GM08714 (cell line): ENCODE data around the gene MOB3B.

Experiments
- H3K4me3 ChIP-seq: fragments of 200-500 bp; sonication (Bioruptor generic); 2 replicates; pipeline ENCODE4 v1.5.1; 2014; ENCODE audit warnings: mild to moderate bottlenecking, low read length, inconsistent platforms
- ZNF274 ChIP-seq: IDR thresholded peaks from 2 replicates; pipeline ENCODE4 v1.6.1; 2012; ENCODE audit warnings: mild to moderate bottlenecking, low read depth, low read length

The MOB3B gene

DNA sequence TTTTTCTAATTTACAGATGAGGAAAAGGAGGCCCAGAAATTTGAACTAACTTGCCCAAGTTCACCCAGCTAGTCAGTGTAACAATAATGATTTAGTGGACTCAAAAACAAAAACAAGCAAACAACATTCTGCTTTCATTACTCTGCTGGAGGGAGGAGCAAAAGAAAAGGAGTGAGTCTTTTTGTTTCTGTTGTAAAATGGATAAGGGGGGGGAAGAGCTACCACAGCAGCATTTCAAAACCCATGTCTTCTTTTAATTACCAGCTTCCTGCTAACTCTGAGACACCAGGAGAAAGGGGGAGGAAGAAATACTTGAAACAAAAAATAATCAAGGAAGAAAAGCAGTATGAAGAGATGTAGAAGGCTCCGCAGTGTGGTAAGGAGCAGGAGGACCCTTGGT is 193.5 kb downstream of the MOB3B start:
- no peak overlapping the region for H3K4me3 ChIP-seq
- TF ChIP-seq ZNF274, result no peak

DNA sequence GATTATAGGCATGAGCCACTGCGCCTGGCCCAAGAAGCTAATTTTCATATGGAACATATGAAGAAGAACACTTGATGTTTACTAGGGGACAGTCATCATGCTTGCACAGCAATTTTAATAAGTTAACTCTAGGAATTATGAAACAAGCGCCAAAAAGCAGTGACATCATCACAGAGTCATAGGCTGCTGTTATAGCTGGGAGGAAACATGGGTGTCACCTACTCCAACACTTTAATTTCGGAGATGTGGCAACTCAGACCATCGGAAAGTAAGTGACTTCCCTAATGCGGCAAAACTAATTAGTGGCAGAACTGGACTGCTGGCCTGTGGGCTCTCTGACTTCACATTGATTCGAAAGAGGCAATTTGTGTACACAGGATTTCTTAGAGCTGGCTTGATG is 194.5 kb downstream of the MOB3B start:
- H3K4me3 ChIP-seq, result no peak overlapping the region
- TF ChIP-seq ZNF274, result no peak

DNA sequence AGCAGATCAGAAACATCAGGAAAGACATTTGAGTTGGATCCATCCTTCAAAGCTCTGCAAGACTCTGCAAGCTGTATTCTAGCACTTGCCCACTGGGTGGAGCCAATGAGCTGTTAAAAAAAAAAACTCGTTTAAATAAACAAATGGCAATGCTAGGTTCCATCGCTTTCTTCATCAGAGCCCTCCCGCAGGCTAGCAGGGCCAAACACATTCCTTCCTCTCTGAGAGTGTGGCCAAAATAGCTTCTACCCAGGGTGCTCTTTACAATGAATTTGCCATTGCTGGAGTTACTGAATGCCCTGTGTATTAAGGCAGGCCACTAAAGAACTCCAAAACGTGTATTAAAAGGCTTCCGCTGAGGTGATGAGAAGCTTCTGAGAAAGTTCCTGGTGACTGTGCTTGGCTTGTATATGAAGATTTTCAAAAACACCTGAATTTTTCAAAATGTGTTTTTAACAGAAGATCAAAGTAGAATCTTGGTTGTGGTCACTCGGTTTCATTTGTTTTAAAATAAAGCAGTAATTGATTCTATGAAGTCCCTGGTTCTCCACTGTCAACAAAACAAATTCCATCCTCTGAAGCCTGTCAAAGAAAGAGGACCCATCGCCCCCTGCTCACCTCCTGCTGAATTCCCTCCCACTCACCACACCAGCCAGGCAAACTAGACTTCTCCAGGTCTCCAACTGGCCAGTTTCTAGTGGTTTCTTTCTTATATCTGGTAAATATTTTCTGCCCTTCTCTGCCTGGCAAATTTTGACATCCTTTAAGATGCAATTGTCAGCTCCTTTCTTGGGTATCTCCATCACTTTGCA is 196.2 kb downstream of the MOB3B start:
- no peak for TF ChIP-seq ZNF274
- H3K4me3 ChIP-seq, result no peak overlapping the region

DNA sequence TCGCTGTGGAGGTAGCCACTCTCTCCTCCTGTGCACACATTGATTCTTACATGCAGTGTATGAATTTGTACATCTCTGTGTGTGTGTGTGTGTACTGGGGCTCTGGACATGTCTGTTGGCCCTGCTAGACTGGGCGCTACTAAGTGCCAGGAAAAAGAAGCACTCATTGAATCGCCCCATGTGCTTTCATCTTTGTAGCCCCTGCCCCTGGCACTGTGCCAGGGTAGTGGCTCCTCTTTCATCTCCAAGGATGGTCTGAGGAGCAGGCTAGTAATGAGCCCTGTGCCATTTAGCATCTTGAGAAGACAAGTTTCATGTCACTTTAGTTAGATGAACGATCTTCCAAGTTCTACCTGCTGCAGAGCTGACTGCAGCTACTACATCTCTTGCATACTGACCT is 198.2 kb downstream of the MOB3B start:
- H3K4me3 ChIP-seq, result no peak overlapping the region
- no peak for TF ChIP-seq ZNF274

DNA sequence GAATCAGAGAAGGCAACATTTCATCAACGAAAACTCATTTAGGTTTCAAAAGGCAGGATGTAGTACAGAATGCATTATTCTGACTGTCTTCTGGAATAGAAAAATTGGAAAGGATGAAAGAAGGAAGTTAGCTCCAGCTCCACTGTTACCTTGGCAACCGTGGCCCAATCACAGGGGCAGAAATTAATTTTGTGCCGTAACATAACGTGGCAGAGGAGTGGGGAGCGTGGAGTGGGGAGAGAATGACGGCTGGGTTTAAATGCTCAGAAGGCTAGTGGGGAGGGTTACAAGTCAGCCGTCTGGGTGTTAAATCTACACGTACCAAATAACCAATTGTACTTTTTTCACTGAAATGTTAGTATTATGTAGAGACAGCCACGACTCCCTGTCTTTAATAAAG is 200.3 kb downstream of the MOB3B start:
- no peak for TF ChIP-seq ZNF274
- H3K4me3 ChIP-seq, result no peak overlapping the region

DNA sequence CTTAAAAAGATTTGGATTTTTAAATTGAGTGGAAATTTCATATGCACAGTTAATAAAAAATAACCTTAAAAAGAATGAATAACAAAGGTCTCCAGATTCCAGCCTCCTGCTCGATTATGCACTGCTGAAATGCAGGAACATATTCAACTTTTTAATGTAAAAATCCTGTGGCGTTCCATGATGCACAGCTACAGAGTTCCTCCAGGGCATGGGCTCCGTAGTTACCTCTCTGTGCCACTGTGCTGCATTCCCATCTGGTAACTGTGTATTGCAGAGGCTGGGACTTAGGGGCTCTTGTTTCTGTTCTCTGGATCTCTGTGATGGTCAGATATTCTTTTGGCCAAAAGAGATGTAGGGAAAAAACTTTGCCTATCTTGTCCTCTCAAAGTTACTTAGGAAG is 201.1 kb downstream of the MOB3B start:
- no peak overlapping the region for H3K4me3 ChIP-seq
- TF ChIP-seq ZNF274, result no peak

DNA sequence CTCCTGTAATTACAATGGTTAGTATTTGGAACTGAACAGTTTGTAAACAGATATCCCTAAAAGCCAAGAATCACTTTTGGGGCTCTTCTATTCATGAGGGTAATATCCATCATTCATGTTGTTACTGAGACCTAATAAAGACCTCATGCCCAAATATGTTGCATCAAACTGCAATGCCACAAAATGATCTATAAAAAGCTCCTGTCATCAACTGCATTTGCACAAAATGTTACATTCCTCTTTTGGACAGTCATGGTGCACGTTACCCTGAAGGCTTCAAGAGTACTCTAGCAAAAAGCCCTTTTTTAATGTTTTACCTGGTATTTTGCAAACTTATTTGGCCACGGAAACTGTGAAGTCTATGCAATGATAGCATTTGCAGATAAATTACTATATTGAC is 218.4 kb downstream of the MOB3B start:
- TF ChIP-seq ZNF274, result no peak
- H3K4me3 ChIP-seq, result no peak overlapping the region

DNA sequence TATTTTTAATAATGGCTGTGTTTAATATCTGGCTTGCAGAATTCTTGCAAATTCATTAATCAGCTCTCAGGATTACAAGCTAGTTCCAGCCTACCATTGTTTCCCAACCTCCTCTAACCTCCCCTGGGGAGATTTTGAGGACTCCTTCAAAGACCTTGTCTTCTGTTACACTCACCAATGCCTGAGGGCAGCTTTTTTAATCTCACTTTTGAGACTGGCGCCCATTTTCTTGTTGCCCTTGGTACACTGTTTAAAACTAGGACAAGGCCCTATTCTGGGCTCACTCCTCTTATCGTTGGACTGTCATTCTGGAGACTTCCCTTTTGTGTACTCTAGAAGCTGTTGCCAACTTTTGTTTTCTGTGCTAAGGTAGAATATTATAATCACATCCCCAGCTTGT is 219.0 kb downstream of the MOB3B start:
- H3K4me3 ChIP-seq, result no peak overlapping the region
- TF ChIP-seq ZNF274, result no peak

DNA sequence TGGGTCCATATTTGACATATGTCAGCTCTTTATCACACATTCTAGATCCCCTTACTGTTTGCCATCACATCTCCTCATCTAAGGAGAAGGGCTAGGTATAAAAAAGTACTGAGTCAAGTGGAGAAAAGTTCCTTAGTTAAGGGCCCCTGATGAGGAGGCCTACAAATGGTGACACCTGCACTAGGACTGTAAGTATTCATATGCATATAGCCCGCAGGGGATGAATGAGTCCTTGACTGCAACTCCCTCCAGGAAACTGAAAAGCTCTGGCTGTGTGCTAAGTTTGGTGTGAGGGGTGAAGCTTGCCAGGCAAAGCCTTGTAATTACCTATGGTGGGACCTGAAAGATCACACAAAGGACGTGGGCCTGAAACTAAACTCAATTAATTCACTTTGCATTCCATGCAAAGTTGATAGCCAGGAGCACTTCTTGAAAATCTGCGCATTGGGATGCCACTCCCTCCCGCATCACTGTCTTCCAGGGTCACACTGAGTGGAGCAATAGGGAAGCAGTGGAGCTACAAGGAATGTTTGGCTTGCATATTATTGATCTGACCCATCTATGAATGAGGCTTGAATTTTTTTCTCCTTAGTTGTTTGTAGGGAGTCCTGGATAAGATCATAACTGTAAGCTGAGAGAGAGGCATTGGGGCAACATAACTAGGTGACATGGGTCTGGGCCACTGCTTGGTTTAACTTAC is 220.8 kb downstream of the MOB3B start:
- TF ChIP-seq ZNF274, result no peak
- no peak overlapping the region for H3K4me3 ChIP-seq

DNA sequence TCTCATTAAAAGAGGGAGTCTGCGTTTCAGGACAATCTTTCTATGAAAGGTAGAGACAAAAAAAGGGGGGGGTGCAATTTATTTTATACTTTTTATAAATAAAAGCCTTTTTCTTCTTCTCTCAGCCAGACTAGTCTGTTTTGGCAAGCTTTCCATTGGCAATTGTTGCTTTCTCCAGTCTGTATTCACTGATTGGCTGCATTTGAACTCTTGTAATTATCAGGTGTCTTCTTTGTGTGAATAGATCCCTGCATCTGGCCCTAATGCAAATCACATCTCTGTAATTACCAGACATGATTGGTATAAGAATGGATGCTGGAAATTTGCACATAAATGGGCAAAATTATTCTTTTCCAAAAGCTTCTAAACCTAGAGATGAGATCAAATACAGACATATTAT is 225.1 kb downstream of the MOB3B start:
- no peak overlapping the region for H3K4me3 ChIP-seq
- TF ChIP-seq ZNF274, result no peak

DNA sequence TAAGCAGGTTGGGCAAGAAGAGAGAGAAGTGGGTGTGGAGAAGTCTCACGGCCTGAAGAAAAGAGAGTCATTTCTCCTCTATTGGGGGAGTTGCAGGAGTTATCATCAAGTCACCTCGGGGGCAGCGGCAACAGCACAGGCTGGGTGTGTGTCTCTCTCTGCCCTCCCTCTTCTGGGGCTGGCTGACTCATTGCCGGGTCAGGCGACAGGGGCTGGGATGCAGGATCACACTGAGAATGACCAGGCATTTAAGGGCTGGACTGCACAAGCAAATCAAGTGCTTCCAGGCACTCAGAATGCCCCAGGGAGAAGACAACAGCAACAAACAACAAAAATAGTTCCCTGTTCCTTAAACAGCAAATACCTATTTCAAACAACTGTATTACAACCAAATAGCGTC is 226.4 kb downstream of the MOB3B start:
- H3K4me3 ChIP-seq, result no peak overlapping the region
- no peak for TF ChIP-seq ZNF274

DNA sequence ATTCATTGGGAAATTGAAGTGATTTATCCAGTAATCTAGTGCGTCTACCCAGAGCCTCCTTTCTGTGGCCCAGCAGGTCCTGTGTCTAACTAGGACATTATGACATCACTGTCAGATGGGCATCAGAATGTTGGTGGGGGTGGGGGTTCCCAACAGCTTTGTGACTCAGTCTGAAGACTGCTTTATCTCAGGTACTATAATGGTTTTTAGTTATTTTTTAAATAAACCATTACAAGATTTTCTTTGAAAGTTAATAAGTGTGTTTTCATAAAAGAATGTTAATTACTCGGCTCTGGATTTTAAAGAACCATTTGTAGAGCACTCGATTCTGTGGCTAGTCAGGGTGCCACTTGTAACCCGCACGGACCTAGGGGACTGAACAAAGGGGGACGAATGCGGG is 232.6 kb downstream of the MOB3B start, which contains the start of gene EQTN:
TSS of gene EQTN (minus strand) at position 101 of the 400 bp plus-strand sequence. CDS start at position 6, 95 bp downstream.
- no peak for TF ChIP-seq ZNF274
- H3K4me3 ChIP-seq, result no peak within 1 kb of the TSS

DNA sequence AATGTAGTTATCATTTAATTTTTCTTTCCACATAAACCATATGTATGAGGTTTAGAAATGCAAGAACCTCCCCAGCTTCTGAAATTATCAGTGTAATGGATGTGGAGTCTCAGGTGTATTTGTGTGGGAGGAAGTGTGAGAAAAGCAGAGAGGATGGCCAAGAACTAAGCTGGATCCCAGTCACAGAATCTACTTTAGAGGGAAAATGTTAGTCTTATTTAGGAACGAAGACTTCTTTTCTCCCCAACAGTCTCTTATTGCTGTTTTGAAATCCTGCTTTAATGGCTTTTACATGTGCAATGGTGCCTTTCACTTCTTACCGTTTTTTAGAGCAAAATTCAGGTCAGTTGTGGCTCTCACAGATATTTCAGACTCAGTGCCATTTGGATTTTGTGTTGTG is 235.6 kb downstream of the MOB3B start:
- TF ChIP-seq ZNF274, result no peak
- H3K4me3 ChIP-seq, result no peak overlapping the region

DNA sequence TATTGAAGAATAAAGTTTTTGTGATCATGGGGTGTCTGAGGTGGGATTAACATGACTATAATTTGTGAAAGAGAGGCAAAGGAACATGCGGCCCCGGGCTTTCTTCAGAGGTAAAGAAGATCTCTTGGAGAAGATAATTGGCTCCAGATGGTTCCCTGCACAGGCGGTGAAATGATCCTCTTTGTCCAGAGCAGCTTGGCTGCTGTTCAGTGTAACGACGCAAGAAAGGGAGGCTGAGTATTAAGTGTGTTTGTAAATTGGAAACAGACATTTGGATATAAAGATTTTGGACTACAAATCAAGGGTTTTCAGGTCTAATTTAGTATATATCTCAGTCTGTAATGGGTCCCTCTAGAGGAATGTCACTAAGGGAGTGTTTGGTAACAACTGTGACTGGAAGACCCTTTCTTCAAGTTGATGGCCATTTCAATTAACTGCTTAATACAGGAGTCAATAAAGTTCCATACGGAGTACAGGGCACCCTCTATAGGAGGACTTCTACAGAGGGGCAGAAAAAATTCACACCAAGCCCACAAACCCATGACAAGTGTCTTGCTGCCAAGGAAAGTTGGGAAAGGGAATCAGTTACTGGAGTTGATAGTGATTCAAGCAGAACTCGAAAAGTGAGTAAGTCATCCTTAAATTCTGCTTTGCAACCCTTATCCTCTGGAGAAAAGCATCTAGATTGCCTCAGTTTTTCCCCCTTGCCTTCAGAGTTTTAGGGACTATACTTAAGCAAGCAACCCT is 236.8 kb downstream of the MOB3B start:
- H3K4me3 ChIP-seq, result no peak overlapping the region
- no peak for TF ChIP-seq ZNF274

DNA sequence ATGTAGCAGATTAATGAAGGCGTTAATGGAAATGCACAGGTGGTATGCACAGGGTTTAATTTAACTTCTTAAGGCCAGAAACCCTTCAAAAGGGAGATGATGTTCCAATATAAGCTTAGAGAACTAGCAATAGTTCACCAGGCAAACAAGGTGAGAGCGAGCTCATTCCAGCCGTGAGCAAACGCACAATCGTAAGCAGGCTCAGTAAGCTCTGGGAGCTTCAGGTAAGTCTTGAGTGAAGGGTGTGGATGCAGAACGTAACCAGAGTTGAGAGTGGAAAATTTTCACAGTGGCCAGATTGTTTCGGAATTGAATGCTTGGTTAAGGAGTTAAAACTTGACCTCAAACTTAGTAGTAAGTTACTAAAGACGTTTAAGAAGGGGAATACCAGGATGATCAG is 238.3 kb downstream of the MOB3B start:
- H3K4me3 ChIP-seq, result no peak overlapping the region
- no peak for TF ChIP-seq ZNF274

DNA sequence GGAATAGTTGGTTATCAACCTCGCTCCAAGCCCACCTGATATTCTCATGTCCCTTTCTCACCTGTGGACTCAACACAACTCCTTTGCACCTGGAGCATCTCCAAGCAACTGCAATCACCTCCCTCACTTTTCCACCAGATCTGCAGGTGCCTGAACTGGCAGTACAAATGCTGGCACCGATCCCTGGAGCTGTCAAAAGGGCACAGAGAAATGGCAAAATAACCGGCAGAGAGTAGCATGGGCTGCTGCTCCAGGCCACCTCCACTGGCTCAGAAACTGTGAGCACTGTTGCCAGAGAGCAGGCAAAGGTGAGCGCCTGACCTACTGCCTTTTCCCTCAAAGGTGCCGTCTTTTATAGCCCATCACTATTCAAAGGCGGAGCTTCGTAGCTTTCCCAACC is 247.3 kb downstream of the MOB3B start:
- TF ChIP-seq ZNF274, result no peak

More for the DNA sequence above, 247.3 kb downstream of the MOB3B start:
- H3K4me3 ChIP-seq, result no peak overlapping the region
